ENCODE data around the gene RSPO4.
"Not testable (repeated sequence)": the region's sequence is repeated elsewhere in the genome, so short reads cannot be mapped to it uniquely, and the experiment has no call there.

The RSPO4 gene

GRCh38 chr20:1003920-1004697 lies 2.0 kb upstream of the RSPO4 start:
- DNase-seq, result no peak

DNA sequence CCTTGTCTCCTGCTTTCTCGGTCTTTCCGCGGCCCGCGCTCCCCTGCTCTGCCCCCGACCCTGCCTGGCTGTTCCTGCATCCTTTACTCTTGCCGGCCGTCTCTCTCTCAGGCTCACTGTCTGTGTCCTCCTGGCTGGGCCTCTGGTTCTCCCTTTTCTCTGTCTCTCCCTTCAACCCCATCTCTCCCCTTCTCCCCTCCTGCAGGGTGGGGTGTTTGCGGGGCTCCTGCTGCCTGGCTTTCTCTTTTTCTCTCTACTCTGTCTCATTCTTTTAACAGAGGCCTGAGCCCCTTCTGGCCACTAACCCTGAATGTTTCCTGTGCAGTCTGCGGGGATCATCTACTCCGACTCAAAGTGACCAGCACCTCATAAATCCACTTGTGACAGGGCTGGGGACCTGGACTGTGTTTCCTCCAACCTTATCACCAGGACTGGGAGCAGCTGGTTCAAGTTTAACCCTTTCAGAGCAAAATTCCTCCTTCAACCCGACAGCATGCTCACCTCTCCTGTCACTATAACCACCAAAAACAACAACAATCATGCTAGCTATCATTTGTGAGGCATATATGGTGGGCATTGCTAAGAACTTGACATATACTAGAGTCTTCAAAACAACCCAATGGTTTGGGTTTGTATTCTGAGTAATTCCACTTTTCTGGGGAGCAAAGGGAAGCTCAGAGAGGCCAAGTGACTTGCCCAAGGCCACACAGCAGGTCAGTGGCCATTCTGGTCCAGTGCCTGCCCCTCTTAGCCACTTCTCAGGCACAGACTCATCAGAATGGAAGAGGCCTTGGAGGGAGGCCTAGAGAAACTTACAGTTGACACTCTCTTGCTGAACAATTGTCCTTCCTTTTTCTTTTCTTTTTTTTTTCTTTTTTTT lies 811 bp upstream of the RSPO4 start:
- no peak for DNase-seq

DNA sequence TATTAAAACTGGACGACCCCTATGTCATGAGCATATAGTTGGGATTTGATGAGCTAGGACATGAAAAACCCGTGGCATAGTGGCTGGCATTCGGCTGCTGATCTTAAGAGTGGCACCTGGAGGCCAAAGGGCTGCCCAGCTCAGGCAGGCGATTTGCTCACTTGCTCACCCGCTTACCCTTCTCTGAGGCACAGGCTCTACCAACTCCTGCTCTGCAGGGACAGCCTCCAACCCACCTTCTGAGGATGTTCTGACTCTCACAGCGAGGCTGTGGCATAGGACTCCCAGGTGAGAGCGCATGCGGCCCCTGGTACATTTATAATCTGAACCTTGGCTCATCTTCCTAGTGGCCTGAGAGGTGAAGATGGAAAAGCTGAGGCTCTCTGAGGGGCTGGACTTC lies 995 bp downstream of the RSPO4 start:
- DNase-seq, result no peak

DNA sequence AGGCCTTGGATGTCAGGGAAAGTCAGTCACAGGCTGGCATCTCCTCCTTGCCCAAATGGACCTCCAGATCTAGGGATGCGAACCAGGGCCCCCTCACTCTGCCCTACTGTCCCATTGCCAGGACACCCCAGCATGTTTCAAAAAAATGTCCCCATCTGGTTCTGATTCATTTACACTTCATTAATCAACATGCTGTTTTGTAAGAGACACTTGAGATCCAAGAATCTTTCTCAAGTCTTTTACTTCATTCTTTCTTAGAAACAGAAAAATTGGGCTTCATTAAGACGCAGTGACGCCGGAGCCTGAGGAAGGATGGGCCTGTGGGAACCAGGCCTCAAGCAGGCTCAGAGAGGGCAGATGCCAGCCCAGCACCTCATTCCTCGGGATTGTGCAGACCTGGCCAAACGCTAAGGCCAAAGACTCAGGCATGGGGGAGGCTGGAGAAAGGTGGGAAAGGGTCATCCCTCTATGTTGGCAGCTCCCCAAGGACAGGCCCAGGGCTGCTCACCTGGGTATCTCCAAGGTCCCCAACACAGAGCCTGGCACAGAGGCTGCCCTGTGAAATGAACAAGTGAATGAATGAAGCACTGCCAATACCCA lies 3.8 kb downstream of the RSPO4 start:
- no peak for DNase-seq

- DNase-seq, result no peak
Measured at GRCh38 chr20:997486-997885, 4.6 kb downstream of the RSPO4 start.

DNA sequence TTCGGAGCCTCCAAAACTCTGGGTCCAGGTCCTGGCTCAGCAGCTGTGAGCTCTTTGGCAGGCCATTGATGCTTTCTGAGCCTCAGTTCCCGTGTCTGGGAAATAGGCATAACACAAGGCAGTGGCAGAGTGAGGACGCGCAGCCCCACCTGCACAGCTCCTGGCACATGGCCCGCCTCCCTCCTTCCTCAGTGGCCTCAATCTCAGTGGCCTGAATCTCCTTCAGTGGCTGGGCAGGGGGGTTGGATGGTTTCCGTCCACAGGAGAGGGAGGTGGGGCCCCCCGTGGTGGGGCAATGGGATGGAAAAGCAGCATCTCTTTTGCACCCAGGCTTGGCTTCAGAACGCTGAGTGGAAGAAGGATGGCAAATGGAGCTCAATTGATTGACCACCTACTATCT lies 5.1 kb downstream of the RSPO4 start:
- DNase-seq, result no peak

GRCh38 chr20:995170-995569 lies 6.9 kb downstream of the RSPO4 start:
- no peak for DNase-seq

- no peak for DNase-seq
Measured at GRCh38 chr20:992801-993535, 9.1 kb downstream of the RSPO4 start.

GRCh38 chr20:991850-992249 lies 10.3 kb downstream of the RSPO4 start:
- DNase-seq, result no peak

DNA sequence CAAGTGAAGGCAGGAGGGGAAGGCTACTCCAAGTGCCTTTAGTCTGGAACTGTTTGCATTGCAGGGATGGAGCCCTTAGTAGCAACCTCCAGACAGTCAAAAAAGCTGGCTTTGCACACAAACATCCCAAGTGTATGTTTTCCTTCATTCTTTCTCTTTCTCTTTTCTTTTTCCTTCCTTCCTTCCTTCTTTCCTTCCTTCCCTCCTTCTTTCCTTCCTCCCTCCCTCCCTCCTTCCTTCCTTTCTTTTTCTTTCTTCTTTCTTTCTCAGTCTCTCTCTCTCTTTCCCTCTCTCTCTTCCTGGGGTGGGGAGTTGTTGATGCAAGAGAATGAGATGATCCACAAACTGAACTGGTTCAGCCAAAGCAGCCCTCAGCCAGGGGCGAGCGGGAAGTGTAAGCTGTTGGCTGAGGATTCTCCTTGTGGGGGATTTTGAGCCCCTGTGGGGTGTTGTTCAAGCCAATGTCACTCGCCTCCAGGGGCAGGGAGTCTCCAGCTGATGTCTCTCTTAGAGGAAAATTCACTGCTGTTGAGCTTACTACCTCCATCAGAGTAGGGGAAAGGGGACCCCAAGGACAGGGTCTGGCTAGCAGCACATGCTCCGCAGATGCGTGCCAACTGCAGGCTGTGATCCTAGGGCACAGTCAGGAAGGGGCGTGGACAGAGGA lies 11.7 kb downstream of the RSPO4 start:
- DNase-seq, result no peak

DNA sequence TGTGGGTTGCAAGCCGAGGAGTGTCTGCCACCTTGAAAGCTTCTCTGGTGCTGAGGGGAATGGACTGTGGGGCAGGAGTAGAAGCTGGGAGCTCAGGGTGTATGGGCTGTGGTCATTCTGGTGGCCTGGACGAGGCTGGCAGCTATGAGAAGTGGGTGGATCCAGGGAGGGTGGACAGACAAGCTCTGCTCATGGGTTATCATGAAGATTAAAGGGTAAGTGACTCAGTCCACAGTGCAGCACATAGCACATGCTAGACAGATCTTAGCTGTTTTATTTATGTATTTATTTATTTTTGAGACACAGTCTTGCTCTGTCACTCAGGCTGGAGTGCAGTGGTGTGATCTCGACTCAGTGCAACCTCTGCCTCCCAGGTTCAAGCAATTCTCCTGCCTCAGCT lies 13.8 kb downstream of the RSPO4 start:
- no peak for DNase-seq

GRCh38 chr20:987677-988076 lies 14.4 kb downstream of the RSPO4 start:
- no peak for DNase-seq

DNA sequence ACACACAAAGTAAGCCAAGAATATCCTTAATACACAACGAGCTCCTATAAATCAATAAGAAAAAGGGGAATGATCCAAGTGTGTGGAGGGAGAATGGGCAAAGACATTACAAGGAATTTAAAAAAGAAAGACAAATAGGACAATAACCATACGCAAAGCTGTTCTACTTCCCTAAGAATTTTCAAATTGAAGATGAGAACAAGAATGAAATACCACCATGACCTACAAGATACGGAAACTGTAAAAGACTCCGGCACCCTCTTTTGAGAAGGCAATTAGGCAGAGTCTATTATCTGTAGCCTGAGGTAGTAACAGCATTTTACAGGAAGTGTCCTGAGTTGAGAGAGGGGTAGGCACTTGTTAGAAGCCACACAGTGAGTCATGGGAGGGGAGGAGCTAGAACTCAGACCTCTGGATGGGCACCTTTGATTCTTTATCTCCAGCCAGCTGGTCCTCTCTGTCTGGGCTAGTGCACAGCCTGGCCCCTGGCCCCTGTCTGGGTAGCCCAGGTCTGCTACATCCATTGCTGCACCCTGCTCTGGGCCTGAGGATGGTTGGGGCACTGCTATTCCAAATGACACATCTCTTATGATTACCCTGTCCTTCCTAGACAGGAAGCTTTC lies 15.3 kb downstream of the RSPO4 start:
- no peak for DNase-seq

DNA sequence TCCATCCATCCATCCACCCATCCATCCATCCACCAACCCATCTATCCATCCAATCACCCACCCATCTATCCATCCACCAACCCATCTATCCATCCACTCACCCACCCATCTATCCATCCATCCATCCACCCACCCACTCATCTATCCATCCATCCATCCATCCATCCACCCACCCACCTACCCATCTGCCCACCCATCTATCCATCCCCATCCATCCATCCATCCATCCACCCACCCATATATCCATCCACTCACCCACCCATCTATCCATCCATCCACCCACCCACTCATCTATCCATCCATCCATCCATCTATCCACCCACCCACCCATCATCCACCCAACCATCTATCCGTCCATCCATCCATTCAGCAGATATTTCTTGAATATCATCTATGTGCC lies 17.1 kb downstream of the RSPO4 start:
- not testable (repeated sequence) for DNase-seq

GRCh38 chr20:982754-983153 lies 19.4 kb downstream of the RSPO4 start:
- no peak for DNase-seq

GRCh38 chr20:977021-977420 lies 25.1 kb downstream of the RSPO4 start:
- DNase-seq, result no peak

- DNase-seq, result no peak
Measured at GRCh38 chr20:976033-976432, 26.1 kb downstream of the RSPO4 start.

- no peak for DNase-seq
Measured at GRCh38 chr20:973785-974194, 28.3 kb downstream of the RSPO4 start.

DNA sequence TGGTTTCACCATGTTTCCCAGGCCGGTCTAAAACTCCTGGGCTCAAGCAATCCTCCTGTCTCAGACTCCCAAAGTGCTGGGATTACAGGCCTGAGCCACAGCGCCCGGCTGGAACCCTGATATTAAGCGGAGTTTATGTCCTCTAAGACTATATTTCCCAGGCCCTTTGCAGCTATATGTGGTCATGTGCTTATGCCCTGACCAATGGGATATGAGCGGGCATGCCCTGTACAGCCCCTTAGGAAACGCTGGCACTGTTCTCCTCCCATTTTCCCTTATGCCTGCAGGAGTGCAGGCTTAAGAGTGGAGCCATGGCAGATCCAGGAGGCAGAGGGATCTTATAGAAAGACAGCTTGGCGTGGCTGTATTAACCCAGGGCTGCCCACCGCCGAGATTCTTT lies 29.9 kb downstream of the RSPO4 start:
- no peak for DNase-seq

DNA sequence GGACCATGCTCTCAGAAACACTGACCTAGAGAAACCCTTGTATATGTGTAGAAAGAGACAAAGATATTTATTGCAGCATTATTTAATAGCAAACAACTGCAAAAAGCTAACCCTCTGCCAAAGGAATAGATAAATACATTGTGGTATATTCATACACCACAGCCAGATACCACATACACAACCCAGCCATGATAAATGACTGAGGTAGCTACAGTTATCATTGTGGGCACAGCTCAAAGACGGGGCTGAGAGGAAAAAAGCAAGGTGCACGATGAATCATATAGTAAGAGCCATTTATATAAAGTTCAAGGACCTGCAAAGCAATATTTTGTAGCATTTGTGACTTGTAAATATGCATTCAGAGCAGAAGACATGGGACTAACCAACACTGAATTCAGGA lies 30.8 kb downstream of the RSPO4 start:
- DNase-seq, result no peak

GRCh38 chr20:969868-970267 lies 32.2 kb downstream of the RSPO4 start:
- DNase-seq, result no peak

All from activated CD4-positive, alpha-beta T cell treated with anti-CD3 and anti-CD28 coated beads for 1 hour (primary cell).